HG03280 (cell line): Measurements from ENCODE around the gene FAM184B.

Experiments
- ATAC-seq: cut with Tn5 transposase; IDR thresholded peaks from one replicate; pipeline ENCODE4 v1.9.1; 2021; ENCODE audit warnings: mild to moderate bottlenecking, moderate library complexity; ENCODE audit not compliant: unreplicated experiment

FAM184B gene

DNA sequence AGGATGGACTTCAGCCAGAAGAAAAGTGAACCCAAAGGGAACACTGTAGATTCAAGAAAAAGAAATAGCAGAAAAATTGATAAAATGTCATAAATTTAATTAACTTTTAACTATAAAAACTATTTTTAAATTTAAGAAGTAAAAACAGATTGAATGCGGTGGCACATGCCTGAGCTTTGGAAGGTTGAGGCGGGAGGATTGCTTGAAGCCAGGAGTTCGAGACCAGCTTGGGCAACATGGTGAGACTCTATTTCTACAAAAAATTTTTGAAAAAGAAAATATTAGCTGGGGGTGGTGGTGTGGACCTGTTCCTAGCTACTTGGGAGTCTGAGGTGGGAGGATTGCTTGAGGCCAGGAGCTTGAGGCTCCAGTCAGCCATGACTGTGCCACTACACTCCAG is 3.0 kb downstream of the FAM184B start:
- no peak for ATAC-seq

- no peak for ATAC-seq
Observed at GRCh38 chr4:17773135-17773698, 8.2 kb downstream of the FAM184B start.

- no peak for ATAC-seq
Observed at GRCh38 chr4:17771284-17771908, 10.0 kb downstream of the FAM184B start.

DNA sequence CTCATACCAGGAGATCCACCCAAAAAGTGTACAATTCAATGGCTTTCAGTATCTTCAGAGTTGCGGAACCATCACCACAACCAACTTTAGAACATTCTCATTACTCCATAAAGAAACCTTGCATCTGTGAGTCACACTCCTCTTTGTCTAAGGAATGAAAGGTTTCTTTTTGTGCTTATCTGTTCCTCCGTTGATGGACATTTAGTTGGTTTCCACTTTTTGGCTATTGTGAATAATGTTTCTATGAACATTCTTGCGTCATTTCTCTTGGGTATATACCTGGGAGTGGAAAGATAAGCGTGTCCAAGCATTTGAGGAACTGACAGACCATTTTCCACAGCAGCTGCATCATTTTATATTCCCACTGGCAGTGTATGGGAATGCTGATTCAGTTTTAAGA is 10.6 kb downstream of the FAM184B start:
- no peak for ATAC-seq

DNA sequence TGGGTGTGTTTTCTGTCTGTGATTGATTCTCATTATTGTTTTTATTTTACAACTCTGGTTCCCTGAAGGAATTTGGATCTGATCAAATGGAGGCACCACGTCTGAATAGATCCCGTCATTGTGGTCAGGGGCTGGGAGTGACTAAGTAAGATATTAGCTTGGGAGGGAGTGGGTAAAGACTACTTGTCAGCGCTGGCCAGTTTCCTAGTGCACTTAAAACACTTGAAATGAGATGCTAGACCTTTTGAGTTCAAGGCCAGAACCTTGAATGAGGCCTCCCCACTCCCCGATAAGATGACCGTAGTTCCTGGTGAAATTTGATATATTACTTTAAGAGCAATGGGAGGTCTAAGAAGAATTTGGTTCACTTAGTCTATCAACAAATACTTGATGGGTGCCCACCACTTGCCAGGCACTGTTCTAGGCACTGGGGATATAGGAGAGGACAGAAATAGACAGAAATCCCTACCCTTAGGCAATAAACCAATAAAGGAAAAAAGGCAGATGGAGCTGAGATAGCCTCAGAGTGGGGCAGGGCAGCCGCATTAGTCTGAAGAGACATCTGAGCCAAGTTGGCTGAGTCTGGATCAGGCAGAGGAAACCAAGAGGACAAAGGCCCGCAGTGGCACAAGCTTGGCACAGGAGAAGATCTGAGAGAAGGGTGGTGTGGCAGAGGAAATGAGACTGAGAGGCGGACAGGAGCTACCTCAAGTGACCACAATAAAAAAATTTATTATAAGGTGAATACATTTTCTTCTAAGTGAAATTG is 11.8 kb downstream of the FAM184B start:
- ATAC-seq = no peak

GRCh38 chr4:17766826-17767458 is 14.5 kb downstream of the FAM184B start:
- ATAC-seq = no peak

DNA sequence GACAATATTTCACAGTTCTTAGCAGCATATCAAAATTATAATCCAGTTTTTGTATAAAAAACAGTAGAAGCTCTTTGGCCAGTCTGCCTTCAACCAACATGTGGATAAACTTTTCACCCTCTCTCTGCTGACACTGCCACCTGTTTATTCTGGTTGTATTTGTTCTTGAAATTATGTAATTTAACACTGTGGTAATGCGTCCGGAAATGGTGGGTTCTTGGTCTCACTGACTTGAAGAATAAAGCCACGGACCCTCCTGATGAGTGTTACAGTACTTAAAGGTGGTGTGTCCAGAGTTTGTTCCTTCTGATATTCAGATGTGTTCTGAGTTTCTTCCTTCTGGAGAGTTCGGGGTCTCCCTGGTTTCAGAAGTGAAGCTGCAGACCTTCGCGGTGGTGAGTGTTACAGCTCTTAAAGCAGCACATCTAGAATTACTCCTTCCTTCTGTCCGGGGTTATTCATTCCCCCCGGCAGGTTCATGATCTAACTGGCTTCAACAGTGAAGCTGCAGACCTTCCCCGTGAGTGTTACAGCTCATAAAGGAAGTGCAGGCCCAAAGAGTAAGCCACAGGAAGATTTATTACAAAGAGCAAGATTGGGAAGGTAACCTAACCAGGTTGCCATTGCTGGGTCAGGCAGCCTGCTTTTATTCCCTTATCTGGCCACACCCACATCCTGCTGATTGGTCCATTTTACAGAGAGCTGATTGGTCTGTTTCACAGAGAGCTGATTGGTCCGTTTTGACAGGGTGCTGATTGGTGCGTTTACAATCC is 15.7 kb downstream of the FAM184B start:
- no peak for ATAC-seq

GRCh38 chr4:17763931-17764330 is 17.5 kb downstream of the FAM184B start:
- no peak for ATAC-seq

- no peak for ATAC-seq
Observed at GRCh38 chr4:17763416-17763815, 18.0 kb downstream of the FAM184B start.

DNA sequence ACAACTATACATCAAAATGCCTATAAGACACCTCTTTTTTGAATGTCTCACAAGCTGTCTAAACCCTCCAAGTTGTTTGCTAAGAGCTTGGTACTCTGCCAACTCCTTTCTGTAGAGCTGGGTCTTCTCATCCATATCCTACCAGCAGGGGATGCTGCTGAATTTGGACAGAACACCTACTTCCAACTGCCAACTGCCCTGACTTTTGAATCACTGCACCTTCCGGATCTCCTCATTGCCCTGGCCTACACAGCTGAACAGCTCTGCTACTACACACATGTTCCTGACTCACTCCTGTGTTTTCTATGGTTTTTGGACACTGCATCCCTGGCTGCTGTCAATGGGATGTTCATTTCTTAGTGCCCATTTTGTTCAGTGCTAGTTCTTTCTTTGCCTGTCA is 18.7 kb downstream of the FAM184B start:
- no peak for ATAC-seq

DNA sequence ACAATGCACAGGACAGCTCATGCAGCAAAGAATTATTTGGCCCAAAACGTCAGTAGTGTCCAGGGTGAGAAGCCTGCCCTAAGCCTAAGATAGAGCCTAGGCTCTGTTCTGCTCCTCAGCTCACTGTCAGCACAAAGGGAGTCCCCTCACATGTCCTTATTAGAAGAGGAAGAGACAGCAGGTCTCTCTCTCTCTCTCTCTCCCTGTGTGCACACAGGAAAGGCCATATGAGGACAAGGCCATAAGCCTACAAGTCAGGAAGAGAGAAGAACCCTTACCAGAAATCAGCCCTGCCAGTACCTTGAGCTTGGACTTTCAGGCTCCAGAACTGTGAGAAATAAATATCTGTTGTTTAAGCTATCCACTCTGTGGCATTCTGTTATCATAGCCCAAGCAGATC is 20.4 kb downstream of the FAM184B start:
- ATAC-seq = no peak

GRCh38 chr4:17760626-17761025 is 20.8 kb downstream of the FAM184B start:
- ATAC-seq = no peak

DNA sequence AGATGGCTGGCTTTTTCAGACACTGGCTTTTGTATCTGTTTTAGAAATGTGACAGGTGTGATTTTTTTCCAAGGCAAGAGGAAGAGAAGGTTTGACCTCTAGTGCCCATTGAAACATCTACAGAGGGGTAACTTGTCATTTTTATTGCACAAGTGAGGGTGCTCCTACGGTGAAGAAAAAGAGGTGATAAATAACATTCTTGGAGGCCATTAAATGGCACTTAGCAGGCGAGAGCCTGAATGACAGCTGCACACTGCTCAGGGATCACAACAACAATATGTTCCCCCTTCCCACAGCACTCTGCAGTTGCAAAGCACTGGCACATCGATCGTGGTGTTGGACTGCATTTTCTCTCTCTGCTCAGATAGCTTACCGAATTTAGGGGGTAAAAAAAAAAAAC is 22.9 kb downstream of the FAM184B start:
- no peak for ATAC-seq

GRCh38 chr4:17757621-17758020 is 23.8 kb downstream of the FAM184B start:
- ATAC-seq = no peak

DNA sequence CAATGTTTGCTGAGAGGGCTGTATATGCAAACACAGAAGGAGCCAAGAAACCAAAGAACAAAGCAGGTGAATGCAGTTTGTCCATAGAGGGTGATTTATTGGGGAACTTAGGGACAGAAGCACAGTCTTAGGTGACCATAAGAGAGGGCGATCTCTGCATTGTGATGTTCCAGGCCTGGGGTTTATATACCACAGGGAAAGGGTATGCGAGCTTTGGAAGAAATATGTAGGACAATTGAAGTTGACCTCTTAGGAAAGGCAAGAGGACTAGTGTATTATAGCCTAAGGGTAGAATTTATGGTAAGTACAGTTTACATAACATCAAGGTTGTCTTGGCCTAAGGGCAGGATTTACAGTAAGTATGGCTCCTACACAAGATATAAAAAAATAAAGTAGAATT is 27.8 kb downstream of the FAM184B start:
- ATAC-seq = no peak

GRCh38 chr4:17740702-17741101 is 40.7 kb downstream of the FAM184B start:
- ATAC-seq = no peak

DNA sequence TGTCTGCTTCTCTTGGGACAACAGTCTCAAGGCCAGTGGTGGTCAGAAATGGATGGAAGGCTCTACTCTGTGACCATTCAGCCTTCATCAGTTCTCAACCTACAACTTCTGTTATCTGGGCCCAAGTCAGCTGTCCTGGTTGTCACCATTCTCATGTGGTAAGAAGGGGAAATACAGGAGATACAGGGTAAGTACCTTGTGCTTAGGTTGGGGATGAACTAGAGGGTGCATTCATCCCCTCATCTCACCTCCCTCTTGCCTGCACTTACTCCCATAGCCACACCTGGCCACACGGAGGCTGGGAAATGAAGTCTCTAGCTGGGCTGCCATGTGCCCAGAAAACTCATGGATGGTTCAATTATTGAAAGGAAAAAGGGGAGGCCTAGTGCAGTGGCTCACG is 44.9 kb downstream of the FAM184B start:
- ATAC-seq = no peak

DNA sequence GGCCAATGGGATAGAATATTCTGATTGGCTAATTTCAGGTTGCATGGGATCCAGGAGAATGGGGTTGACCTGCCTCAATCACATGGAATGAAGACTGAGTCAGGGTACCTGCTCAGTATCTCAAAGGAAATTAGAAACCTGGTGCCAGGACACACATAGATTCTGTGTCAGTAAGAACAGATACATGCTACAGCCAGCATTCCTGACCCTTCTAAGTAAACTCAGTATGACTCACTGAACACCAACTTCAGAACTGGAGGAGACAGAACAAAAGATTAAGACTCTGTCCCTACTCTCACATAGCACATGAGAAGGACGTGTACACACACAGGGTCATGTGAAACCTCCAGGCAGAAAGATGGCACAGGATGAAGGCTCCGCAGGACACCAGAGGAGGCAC is 54.5 kb downstream of the FAM184B start:
- no peak for ATAC-seq

DNA sequence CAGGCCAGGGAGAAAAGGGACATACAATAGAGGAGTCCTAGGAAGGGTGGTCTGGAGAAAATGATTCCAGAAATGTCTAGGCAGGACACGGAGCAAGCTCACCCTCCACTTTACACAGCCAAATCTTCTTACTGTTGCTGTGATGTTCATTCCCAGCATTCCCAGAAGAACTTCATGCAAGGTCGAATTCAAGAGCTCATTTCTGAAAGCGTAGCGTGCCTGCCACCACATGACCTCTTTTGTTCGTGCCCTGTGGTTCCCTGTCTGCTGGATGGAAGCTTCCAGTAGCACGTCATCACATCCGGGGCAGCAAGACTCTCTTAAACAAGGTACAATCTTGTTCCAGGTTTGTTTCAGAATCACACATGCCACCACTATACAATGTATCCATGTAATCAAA is 57.8 kb downstream of the FAM184B start:
- ATAC-seq = no peak

- no peak for ATAC-seq
Observed at GRCh38 chr4:17722356-17722700, 59.1 kb downstream of the FAM184B start.
